WTC11 (cell line): ENCODE data around the gene AOC1. TPM values are rescaled to one million over a fixed set of nuclear protein-coding genes. Genes with fewer than 3 reads are reported as not detected.

Experiments
- ATAC-seq: fragments of 200-7000 bp; cut with Tn5 transposase; 2 replicates; pipeline ENCODE4 v1.10.0; 2021; ENCODE audit warnings: mild to moderate bottlenecking, moderate library complexity
- CTCF ChIA-PET: fragments of 300-600 bp; sonication (Branson Sonifier 250); formaldehyde crosslinking; loops from one replicate; lab custom pipeline; 2021; ENCODE audit warnings: antibody characterized with exemption; lab: Charles Lee
- POLR2A ChIA-PET: fragments of 350-600 bp; sonication (Branson Sonifier 250); formaldehyde crosslinking; loops from one replicate; lab custom pipeline; 2021; ENCODE audit warnings: antibody characterized with exemption; lab: Charles Lee
- DNase-seq: peaks from one replicate; pipeline ENCODE4 v3.0.0; 2021; ENCODE audit warnings: low spot score
- H3K27ac Mint-ChIP-seq: 2 replicates; pipeline ENCODE4 v1.8.0; 2021; ENCODE audit warnings: mixed read lengths
- H3K27me3 Mint-ChIP-seq: 2 replicates; pipeline ENCODE4 v1.8.0; 2021; ENCODE audit warnings: low read depth, mild to moderate bottlenecking, moderate library complexity, mixed read lengths
- H3K36me3 Mint-ChIP-seq: 2 replicates; pipeline ENCODE4 v1.8.0; 2021; ENCODE audit warnings: mixed read lengths
- H3K4me1 Mint-ChIP-seq: 2 replicates; pipeline ENCODE4 v1.8.0; 2022; ENCODE audit warnings: mixed read lengths
- H3K4me3 Mint-ChIP-seq: 2 replicates; pipeline ENCODE4 v1.8.0; 2021; ENCODE audit warnings: mild to moderate bottlenecking, moderate library complexity, mixed read lengths
- H3K9me3 Mint-ChIP-seq: 2 replicates; pipeline ENCODE4 v1.8.0; 2021; ENCODE audit warnings: mixed read lengths
- AFF4 ChIP-seq: sonication (generic); formaldehyde crosslinking; IDR thresholded peaks from 2 replicates; pipeline ENCODE4 v1.8.1; 2023; ENCODE audit warnings: mild to moderate bottlenecking, missing genetic modification reagents, borderline replicate concordance
- CDX4 ChIP-seq: fragments of 250-450 bp; sonication (Bioruptor Pico); IDR thresholded peaks from 2 replicates; pipeline ENCODE4 v1.9.0; 2021; ENCODE audit warnings: moderate library complexity, mild to moderate bottlenecking, inconsistent platforms, borderline replicate concordance
- CREM ChIP-seq: sonication (generic); formaldehyde crosslinking; IDR thresholded peaks from 2 replicates; pipeline ENCODE4 v1.8.1; 2022; ENCODE audit warnings: mild to moderate bottlenecking, missing genetic modification reagents, moderate library complexity
- E2F1 ChIP-seq: sonication (generic); formaldehyde crosslinking; IDR thresholded peaks from 2 replicates; pipeline ENCODE4 v1.8.0; 2022; ENCODE audit warnings: mild to moderate bottlenecking, missing genetic modification reagents
- ELF4 ChIP-seq: sonication (generic); formaldehyde crosslinking; IDR thresholded peaks from 2 replicates; pipeline ENCODE4 v1.8.1; 2022; ENCODE audit warnings: low read depth, mild to moderate bottlenecking, moderate library complexity, missing genetic modification reagents
- ERG ChIP-seq: fragments of 250-450 bp; sonication (Bioruptor Pico); IDR thresholded peaks from 2 replicates; pipeline ENCODE4 v1.8.0; 2021; ENCODE audit warnings: mild to moderate bottlenecking
- ESRRA ChIP-seq: sonication (generic); formaldehyde crosslinking; IDR thresholded peaks from 2 replicates; pipeline ENCODE4 v1.8.1; 2022; ENCODE audit warnings: mild to moderate bottlenecking, missing genetic modification reagents, borderline replicate concordance
- ETV6 ChIP-seq: sonication (generic); formaldehyde crosslinking; IDR thresholded peaks from 2 replicates; pipeline ENCODE4 v1.8.1; 2022; ENCODE audit warnings: mild to moderate bottlenecking, missing genetic modification reagents
- KAT7 ChIP-seq: sonication (generic); formaldehyde crosslinking; IDR thresholded peaks from 2 replicates; pipeline ENCODE4 v1.8.1; 2023; ENCODE audit warnings: missing genetic modification reagents, mild to moderate bottlenecking, borderline replicate concordance
- NFATC4 ChIP-seq: fragments of 250-450 bp; sonication (Bioruptor Pico); IDR thresholded peaks from 2 replicates; pipeline ENCODE4 v1.9.0; 2021; ENCODE audit warnings: mild to moderate bottlenecking
- NR2C2 ChIP-seq: sonication (generic); formaldehyde crosslinking; IDR thresholded peaks from 2 replicates; pipeline ENCODE4 v1.8.0; 2022; ENCODE audit warnings: mild to moderate bottlenecking, missing genetic modification reagents
- OVOL2 ChIP-seq: fragments of 250-450 bp; sonication (Bioruptor Pico); IDR thresholded peaks from 2 replicates; pipeline ENCODE4 v1.9.0; 2021; ENCODE audit warnings: mild to moderate bottlenecking, borderline replicate concordance
- PRDM15 ChIP-seq: sonication (generic); formaldehyde crosslinking; IDR thresholded peaks from 2 replicates; pipeline ENCODE4 v1.8.0; 2022; ENCODE audit warnings: missing genetic modification reagents
- SMAD3 ChIP-seq: sonication (generic); formaldehyde crosslinking; IDR thresholded peaks from 2 replicates; pipeline ENCODE4 v1.8.0; 2022; ENCODE audit warnings: missing genetic modification reagents, mild to moderate bottlenecking, borderline replicate concordance
- ZBTB43 ChIP-seq: sonication (generic); formaldehyde crosslinking; IDR thresholded peaks from 2 replicates; pipeline ENCODE4 v1.8.1; 2023; ENCODE audit warnings: mild to moderate bottlenecking, missing genetic modification reagents
- ZMAT4 ChIP-seq: fragments of 250-450 bp; sonication (Bioruptor Pico); IDR thresholded peaks from 2 replicates; pipeline ENCODE4 v1.9.0; 2021; ENCODE audit warnings: mild to moderate bottlenecking
- ZNF121 ChIP-seq: sonication (generic); formaldehyde crosslinking; IDR thresholded peaks from 2 replicates; pipeline ENCODE4 v1.8.0; 2023; ENCODE audit warnings: missing genetic modification reagents
- ZNF263 ChIP-seq: sonication (generic); formaldehyde crosslinking; IDR thresholded peaks from 2 replicates; pipeline ENCODE4 v1.8.1; 2022; ENCODE audit warnings: low read depth, mild to moderate bottlenecking, moderate library complexity, missing genetic modification reagents
- total RNA-seq: library from RNA; stranded (reverse); gene quantifications from 3 replicates; pipeline ENCODE4 v1.2.3, GENCODE V29; 2021

AOC1 gene
- total RNA-seq, 1 experiment from 2014 or later = 0.17 TPM

- TF ChIP-seq AFF4 (CRISPR knock-in tag) (no peak), CDX4 (CRISPR knock-in tag) (no peak), ZBTB43 (CRISPR knock-in tag) (no peak), ETV6 (CRISPR knock-in tag) (no peak), ERG (CRISPR knock-in tag) (no peak), E2F1 (no peak), ZNF263 (CRISPR knock-in tag) (no peak), CREM (CRISPR knock-in tag) (no peak), OVOL2 (CRISPR knock-in tag) (no peak), ESRRA (no peak)
- TF ChIP-seq, all 79 proteins: peak for 0
Measured at GRCh38 chr7:150881189-150881588, 28.9 kb downstream of the AOC1 start (continued).

- H3K4me1 Mint-ChIP-seq = no peaks in the 10 kb centered on the region
- ATAC-seq = no peak
- peaks cover 14% of the 10 kb centered on the region for H3K36me3 Mint-ChIP-seq
- H3K27me3 Mint-ChIP-seq = peaks cover 18% of the 10 kb centered on the region
- ChIA-PET CTCF (interaction anchor here (2.2 kb wide), 1 partner anchor 13 kb away, joined by 6 read pairs; no protein-coding TSS in a partner anchor), POLR2A (no interaction called here)
- no peak overlapping the region for H3K27ac Mint-ChIP-seq
- H3K4me3 Mint-ChIP-seq = no peak overlapping the region
- no peak for DNase-seq
- peaks cover 43% of the 10 kb centered on the region for H3K9me3 Mint-ChIP-seq
- no peak for TF ChIP-seq KAT7 (CRISPR knock-in tag)
- no peak for TF ChIP-seq NR2C2 (CRISPR knock-in tag)
- TF ChIP-seq ZNF121 (CRISPR knock-in tag) = no peak
- no peak for TF ChIP-seq SMAD3 (CRISPR knock-in tag)
- no peak for TF ChIP-seq OVOL2 (CRISPR knock-in tag)
- TF ChIP-seq ZMAT4 (CRISPR knock-in tag) = no peak
- TF ChIP-seq ELF4 = no peak
- no peak for TF ChIP-seq NFATC4 (CRISPR knock-in tag)
- TF ChIP-seq PRDM15 = no peak
Measured at GRCh38 chr7:150890853-150891584, 38.7 kb downstream of the AOC1 start.
